GM20431 (cell line): Measurements from ENCODE around the gene TAS2R40.
"Not testable (repeated sequence)": the region's sequence is repeated elsewhere in the genome, so short reads cannot be mapped to it uniquely, and the experiment has no call there.

ENCODE experiments used
- in situ Hi-C: fragments of 300-500 bp; cut with MseI, MboI; formaldehyde crosslinking; loops from one replicate; pipeline ENCODE4 v1.15.0; 2020; ENCODE audit warnings: low sequenced_read_pairs; ENCODE audit not compliant: unreplicated experiment

TAS2R40 gene

DNA sequence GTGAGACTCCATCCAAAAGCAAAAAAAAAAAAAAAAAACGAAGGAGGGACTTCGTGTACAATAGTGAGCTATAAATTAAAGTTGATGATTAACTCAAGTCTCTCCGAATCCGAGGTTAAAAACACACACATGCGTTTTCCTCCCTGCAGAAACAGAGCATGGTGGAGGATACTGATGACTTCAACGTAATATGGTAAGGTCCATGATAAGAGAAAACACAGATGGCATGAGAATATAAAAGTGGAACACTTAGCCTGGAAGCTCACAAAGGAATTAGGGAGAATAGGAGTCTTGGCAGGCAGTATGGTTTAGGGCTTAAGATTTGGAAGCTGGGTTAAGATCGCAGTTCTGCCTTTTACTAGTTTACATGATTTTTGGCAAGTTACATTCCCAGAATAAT is 21.3 kb downstream of the TAS2R40 start:
- in situ Hi-C loops = loop anchor here (25.0 kb wide), 1 partner anchor 169 kb away; the partner anchor contains the start of gene EPHA1

DNA sequence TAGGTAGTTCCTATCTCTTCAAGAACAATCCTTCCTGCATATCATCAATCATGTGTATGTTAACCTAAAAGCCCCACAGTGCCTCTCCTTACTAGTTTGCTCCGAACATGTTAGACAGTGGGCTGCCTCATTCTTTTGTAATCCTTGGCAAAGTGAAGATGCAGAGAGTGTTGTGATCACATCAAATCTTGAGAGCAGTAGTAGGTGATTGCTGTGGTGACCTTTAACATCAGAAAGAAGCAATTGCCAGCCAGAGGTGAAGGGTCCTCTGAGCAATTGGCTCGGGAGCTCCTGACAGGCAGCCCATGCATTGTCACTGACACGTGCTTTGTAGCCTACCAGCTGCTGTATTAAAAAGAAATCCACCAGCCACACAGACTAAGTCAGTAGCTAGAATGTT is 21.8 kb downstream of the TAS2R40 start:
- in situ Hi-C loops = loop anchor here (25.0 kb wide), 1 partner anchor 169 kb away; the partner anchor contains the start of gene EPHA1

DNA sequence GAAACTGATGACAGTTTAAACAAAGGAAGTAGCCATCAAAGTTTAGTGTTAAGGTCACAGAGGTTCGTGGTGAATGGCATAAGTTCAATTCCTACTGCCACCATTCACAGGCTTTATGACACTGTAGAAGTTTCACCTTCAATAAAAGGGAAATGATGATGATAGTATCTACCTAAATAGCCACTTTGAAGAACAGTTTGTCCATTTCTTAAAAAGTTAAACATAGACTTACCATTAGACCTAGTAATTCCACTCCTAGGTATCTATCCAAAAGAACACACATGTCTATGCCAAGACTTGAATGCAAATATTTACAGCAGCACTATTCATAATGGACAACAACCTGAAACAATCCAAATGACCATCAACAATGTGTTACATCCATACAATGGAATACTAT is 22.5 kb downstream of the TAS2R40 start:
- in situ Hi-C loops = loop anchor here (25.0 kb wide), 1 partner anchor 168 kb away; the partner anchor contains the start of gene EPHA1

DNA sequence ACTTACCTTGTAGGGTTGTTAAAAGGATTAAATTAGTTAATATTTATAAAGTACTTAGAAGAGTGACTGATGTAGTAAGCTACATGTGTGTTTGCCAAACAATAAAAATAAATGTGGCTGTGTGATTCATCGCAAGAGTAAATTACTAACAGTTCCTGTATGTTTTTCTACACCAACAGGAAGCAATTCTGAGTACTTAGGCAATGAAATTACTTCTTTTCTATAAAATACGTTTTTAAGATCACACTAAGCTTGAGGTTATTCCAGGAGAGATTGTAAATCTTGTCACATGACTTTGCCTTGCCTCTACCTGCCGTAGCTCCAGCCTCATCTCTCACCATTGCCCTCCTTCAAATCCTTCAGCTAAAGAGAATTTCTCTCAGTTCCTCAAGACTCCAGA is 23.3 kb downstream of the TAS2R40 start:
- in situ Hi-C loops = loop anchor here (25.0 kb wide), 1 partner anchor 167 kb away; the partner anchor contains the start of gene EPHA1

DNA sequence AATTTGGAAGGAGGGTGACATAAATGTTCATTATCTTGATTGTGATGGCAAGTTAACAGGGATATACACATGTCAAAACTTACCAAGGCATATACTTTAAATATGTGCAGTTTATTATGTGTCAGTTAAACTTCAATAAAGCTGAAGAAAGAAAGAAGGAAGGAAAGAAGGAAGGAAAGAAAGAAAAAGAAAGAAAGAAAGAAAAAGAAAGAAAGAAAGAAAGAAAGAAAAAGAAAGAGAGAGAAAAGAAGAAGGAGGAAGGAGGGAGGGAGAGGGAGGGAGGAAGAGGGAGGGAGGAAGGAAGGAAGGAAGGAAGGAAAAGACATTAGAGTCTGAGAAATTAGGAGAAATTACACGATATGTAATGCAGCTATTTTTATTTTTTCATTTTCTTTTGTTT is 25.5 kb downstream of the TAS2R40 start:
- in situ Hi-C loops = loop anchor here (25.0 kb wide), 1 partner anchor 165 kb away; the partner anchor contains the start of gene EPHA1

DNA sequence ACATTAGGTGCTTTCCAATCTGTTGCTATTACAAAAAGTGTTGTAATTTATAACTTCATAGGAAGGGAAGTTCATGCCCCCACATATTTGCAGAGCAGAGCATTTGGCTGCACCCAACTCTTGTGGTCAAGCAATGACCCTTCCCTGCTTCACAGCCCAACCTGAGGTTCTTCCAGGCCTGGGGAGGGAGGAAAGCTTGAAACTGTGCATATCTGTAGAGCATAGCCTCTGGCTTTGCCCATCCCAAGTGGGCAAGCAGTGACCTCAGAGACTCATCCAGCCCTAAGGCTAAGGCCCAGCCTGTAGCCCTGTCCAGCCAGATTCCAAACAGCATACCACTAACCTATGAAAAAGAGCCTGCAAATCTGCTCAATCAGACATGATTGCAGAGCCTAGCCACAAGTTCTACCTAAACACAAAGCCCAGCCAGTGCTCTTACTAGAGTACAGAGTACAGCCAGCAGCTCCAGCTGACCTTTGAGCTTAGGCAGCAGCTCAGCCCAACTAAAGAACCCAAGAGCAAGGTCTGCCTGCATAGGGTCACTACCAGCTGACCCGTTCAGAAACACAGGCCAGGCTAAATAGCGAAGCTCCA is 27.0 kb downstream of the TAS2R40 start:
- in situ Hi-C loops = loop anchor here (25.0 kb wide), 1 partner anchor 163 kb away; the partner anchor contains the start of gene EPHA1

DNA sequence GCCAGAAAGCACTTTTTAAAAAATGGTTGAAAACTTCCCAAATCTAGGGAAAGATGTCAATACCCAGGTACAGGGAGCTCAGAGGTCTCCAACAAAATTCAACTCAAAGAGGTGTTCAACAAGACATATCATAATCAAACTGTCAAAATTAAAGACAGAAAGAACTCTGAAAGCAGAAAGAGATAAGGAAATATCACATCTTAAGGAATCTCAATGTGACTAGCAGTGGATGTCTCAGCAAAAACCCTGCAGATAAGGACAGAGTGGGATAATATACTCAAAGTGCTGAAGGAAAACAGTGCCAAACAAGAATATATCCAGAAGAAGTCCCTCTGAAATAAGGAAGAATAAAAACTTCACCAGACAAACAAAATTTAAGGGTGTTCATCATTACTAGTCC is 28.4 kb downstream of the TAS2R40 start:
- in situ Hi-C loops = no loop called here

DNA sequence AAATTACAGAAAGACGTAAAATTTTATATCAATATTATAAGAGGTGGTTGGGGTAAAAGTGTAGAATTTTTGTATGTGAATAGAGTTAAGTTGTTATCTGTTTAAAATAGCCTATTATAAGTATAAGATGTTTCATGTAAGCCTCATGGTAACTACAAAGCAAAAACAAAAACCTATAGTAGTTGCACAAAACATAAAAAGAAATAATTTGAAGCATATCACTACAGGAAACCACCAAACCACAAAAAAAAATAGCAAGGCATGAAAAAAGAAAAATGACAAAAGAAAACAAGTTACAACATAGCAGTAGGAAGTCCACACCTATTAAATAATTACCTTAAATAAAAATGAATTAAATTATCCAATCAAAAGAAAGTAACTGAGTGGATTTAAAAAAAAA is 29.0 kb downstream of the TAS2R40 start:
- in situ Hi-C loops = no loop called here

DNA sequence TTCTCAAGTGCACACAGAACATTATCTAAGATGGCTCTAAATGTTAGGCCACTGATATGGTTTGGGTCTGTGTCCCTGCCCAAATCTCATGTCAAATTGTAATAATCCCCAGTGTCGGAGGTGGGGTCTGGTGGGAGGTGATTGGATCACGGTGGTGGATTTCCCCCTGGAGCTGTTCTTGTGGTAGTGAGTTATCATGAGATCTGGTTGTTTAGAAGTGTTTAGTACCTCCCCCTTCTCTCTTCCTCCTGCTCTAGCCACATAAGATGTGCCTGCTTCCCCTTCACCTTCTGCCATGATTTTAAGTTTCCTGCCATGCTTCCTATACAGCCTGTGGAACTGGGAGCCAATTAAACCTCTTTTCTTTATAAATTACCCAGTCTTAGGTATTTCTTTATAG is 30.2 kb downstream of the TAS2R40 start:
- in situ Hi-C loops = no loop called here

DNA sequence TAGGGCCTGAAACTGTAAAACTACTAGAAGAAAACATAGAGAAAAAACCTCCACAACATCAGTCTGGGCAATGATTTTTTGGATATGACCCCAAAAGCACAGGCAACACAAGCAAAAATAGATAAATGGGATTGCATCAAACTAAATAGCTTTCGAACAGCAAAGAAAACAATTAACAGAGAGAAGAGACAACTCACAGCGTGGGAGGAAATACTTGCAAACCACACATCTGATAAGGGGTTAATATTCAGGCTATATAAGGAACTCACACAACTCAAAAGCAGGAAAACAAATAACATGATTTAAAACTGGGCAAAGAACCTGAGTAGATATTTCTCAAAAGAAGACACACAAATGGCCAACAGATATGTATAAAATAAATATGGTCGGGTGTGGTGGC is 33.7 kb downstream of the TAS2R40 start:
- in situ Hi-C loops = no loop called here

DNA sequence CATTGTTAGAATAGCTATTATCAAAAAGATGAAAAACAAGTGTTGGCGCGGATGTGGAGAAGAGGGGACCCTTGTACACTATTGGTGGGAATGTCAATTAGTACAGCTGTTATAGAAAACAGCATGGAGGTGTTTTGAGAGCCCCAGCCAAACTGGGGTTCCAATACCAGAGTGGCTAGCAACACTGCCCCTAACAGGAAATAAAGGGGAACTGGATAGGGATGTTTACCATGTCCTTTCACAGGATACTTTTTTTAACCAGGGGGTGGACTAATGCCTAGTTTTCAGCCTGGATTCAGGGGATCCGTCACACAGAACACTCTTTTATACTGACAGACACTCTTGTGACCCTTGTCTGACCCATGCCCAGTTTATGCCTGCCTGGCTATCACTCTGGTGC is 34.5 kb downstream of the TAS2R40 start:
- in situ Hi-C loops = no loop called here

DNA sequence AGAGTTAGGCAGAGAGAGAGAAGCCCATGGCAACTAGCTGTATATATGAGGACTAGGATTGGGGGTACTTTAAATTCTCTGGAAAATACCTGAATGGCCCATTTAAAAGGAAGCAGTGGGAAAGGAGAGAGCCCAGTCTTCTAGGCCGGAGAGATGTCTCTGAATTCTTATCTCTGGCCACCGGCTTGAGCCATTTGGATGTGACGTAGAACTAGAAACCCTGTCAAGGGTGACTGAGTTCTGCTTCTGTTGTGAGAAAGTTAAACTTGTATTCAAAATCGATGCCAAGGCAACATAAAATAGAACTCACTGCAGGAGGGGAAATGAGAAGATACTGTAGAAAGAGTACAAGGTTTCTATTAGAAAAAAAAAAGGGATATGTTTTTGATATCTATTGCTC is 35.1 kb downstream of the TAS2R40 start:
- in situ Hi-C loops = no loop called here

DNA sequence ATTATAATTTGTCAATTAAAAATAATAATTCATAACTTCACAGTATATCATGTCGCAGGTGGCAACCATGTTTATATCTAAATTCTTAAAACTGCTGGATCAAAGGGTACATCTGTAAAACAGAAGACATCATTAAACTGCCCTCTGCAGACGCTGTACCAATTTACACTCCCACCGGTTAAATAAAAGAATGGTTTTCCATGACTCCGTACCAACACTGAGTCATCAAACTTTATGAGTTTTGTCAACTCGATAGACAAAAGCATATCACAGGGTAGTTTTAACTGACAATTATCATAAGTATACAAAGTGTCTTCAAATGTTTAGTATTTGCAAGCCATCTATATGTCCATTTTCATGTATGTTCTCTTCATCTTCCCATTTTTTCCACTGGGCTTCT is 35.7 kb downstream of the TAS2R40 start:
- in situ Hi-C loops = no loop called here

DNA sequence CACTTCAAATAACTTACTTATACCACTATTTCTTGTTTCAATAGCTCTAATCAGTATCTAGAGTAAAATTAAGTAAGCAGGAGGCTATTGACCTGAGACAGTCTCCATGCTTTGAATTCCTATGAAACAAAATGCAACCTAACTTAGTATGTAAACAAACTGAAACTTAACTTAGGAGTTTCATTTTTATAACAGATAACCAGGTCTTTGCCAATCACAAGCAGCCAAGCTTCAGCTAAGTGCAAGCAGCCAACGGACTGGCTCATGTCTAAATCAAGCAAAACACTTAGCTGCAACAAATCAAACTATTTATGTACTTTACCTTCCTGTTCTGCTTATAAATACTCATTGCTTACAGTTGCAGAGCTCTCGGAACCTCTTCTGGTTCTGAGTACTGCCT is 37.0 kb downstream of the TAS2R40 start:
- in situ Hi-C loops = no loop called here

DNA sequence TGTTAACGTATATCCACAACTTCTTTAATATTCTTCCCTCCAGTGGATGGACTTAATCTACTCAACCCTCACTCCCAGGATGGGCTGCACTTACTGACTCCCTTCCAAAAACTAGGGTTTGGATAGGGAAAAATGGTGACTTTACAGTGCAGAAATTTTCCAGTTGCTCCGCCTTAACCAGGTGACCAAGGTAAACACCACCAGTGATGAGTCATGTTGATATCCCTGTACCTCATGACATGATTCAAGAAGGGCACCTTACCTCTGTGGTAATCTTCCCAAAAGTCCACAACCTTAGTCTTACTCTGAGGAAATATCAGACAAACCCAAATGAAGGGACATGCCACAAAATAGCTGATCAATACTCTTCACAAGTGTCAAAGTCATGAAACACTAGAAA is 37.9 kb downstream of the TAS2R40 start:
- in situ Hi-C loops = no loop called here

DNA sequence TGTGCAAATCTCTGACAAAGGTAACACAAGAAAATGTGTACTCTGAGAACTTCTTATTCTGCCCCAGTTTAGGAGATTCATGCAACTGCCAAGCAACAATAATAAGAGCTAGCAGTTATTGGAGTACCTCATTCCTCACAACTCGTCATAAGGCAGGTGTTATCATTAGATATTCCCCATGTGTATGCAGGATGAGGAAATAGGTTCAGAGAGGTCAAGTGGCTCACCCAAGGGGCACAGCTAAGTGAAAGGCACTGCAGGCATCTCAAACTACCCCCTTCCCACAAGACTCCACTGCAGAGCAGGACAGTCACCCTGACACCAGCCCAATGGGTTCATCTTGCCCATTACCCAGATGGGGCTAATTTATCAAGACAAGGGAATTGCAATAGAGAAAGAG is 40.1 kb downstream of the TAS2R40 start:
- in situ Hi-C loops = no loop called here

DNA sequence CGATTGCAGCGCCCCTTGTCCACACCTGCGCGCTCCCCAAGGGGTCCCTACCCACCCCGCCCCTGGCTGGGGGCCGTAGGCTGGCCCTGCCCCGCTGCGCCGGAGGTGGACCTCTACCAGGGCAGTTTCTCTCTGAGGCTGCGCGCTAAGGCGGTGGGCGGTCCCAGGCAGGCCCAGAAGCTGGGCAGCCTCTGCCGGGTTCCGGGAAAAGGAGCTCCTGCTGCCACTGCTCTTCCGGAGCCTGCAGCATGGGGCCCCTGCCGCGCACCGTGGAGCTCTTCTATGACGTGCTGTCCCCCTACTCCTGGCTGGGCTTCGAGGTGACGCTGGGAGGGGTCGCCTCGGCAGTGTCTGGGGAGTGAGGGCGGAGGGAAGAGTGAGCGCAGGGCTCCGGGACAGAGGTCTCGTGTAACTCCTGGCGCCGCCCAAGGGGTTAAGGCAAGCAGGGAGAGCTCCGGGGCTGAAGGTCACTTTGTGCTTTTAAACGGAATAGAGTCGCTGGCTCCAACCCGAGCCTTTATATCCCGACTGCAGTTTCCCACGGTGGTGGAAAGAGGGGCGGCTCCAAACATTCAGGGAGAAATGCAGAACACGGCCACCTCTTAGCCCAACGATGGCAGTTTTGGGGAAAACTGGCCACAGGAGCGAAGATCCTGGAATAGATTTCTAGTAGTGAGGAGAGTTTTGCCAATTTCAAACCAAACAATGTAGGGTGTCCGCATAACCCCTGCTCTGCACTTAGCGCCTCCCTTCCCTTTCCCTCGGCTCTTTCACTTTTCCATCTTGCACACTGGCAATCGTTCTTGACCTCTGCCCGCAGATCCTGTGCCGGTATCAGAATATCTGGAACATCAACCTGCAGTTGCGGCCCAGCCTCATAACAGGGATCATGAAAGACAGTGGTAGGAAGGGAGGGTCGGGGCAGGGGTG is 41.7 kb downstream of the TAS2R40 start, which contains the start of gene GSTK1:
GSTK1 (plus strand) TSS at position 176 of the 930 bp plus-strand sequence; CDS start at position 249, 73 bp downstream.
- in situ Hi-C loops = no loop called here

DNA sequence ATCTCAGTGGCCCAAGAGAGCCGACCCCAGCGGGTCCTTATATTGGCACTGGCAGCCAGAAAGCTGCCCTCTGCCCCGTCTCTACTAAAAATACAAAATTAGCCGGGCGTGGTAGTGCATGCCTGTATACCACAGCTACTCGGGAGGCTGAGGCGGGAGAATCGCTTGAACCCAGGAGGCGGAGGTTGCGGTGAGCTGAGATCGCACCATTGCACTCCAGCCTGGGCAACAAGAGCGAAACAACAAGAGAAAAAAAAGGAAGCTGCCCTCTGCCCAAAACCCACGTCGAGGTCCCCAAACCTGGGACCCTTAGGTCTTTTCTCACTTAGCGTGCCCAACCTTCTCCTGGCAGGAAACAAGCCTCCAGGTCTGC is 42.3 kb downstream of the TAS2R40 start:
- in situ Hi-C loops = not testable (repeated sequence)

DNA sequence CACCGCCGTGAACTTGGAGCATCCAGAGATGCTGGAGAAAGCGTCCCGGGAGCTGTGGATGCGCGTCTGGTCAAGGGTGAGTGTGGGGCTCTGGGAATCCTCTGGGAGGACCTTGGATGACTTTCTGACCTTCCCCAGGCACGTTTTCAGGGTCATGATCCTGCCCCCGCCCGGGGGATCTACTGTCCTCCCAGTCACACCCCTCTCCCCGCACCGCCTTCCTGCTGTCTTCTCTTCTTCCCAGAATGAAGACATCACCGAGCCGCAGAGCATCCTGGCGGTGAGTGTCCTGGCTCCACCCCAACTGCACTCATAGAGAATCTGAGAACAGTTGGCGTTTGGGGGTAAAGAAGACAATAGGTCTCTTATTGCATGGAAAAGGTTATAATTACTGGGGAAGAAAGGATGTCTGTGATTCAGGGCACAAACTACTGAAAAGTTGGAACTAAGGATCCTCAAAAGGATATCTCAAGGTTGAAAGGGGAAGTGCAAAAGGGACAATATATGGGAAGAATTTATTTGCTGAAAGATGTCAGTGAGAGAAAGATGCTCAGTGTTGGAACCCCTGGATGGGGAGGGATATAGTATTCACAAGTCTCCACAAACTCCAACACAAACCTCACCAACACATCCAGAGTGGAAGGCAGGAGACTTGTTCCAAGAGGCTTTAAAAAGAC is 43.3 kb downstream of the TAS2R40 start:
- in situ Hi-C loops = no loop called here

DNA sequence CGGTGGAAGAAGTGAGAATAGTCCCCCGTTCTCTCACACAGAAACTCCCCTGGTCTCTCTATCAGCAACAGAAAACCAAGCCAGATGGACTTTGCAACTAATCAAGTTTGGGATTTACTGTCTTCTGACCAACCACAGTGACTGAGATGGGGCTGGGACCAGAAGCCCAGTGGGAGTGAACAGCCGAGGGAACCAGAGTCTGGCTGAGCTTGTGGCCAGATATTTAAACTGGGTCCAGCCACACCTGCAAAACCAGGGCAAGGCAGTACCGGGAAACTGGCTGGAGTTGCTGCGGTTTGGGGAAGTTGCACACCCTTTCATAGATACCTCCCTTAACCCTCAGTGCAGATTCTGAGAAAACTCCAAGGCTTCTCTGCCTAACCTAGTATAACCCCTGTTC is 47.4 kb downstream of the TAS2R40 start:
- in situ Hi-C loops = no loop called here

DNA sequence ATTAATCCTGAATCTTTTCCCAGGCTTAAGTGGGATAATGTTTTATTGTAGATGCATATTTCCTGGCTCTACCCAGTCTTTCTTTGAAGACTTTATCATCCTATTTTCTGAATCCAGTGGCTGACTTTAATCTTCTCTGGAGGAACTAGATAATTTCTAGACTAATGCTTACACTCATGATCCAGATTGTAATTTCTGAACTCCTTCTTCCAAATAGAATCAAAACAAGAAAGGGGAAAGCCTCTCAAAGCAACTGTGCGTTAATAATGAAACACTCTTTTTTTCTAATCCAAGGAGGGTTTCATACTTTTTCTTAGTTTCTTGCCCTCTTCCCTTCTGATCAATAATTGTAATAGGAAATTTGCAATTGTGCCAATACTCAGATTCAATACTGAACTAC is 49.4 kb downstream of the TAS2R40 start:
- in situ Hi-C loops = no loop called here
